ENCODE measurements around the gene SCRN3.

Gene SCRN3

GRCh38 chr2:174395284-174395968, at the start of gene SCRN3:
SCRN3 (plus strand) TSS chr2:174395730; CDS start chr2:174398284, 2,554 bp downstream.
- Histone ChIP-seq H3K79me2 (ENCODE audit: insufficient read depth, low read length) (peaks cover 19% of the 10 kb centered on the region), H3K4me3 (ENCODE audit: low read depth, low read length, poor library complexity, severe bottlenecking) (peak within 1 kb of the TSS; percentile 80), H3K9me3 (ENCODE audit: low read length) (no peaks in the 10 kb centered on the region), H3K9ac (ENCODE audit: low read length) (peak within 1 kb of the TSS; percentile 72), H3K4me1 (ENCODE audit: insufficient read depth, low read length, severe bottlenecking) (peaks cover 23% of the 10 kb centered on the region), H3K27me3 (ENCODE audit: insufficient read depth, low read length) (no peaks in the 10 kb centered on the region), H2AFZ (ENCODE audit: low read length) (no peak within 1 kb of the TSS), H3F3A (ENCODE audit: insufficient read depth, low read length) (0 out of 2 replicates have a peak, but pooled peaks cover 4% of the 10 kb centered on the region), H3K27ac (ENCODE audit: low read depth, low read length, poor library complexity, severe bottlenecking) (peak within 1 kb of the TSS; percentile 39), H3K4me2 (ENCODE audit: low read length) (peak within 1 kb of the TSS; percentile 76), H3K36me3 (ENCODE audit: insufficient read depth, low read length) (peaks cover 9% of the 10 kb centered on the region; the same call in 1 of the 2 replicates), H3K9me2 (ENCODE audit: low read depth, low read length) (no peaks in the 10 kb centered on the region), H4K20me1 (ENCODE audit: insufficient read depth, low read length) (no peaks in the 10 kb centered on the region)
- no peak for TF ChIP-seq EZH2 (IDR thresholded peaks at IDR 0.05; ENCODE audit: borderline replicate concordance, low read length)

DNA sequence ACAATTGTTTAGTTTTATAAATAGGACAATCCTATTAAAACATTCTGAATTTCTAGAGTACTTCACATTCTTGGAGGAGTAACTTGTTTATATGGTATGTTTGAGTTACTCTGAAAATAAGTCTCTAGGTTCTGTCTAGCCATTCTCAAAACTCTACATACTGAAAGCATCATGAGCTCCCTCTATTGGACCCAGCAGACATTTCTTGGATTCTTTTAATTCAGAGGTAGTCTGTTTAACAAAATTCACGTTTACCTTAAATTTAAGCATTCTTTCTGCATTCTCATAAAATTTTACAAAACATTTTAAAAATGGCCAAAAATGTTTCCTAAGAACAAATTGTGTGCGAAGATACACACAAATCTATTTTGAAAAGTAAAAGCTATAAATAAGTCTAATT, 45.5 kb upstream of the SCRN3 start:
- no peaks in the 10 kb centered on the region for H3K9me2 ChIP-seq (ENCODE audit: low read depth, low read length)
- TF ChIP-seq CTCF (IDR thresholded peaks at IDR 0.05; ENCODE audit: low read length) (peak; percentile 59), EZH2 (IDR thresholded peaks at IDR 0.05; ENCODE audit: borderline replicate concordance, low read length) (no peak)
- H4K20me1 ChIP-seq (ENCODE audit: insufficient read depth, low read length): no peaks in the 10 kb centered on the region
- H3K4me2 ChIP-seq (ENCODE audit: low read length): no peak overlapping the region
- no peak overlapping the region for H2AFZ ChIP-seq (ENCODE audit: low read length)
- H3K9ac ChIP-seq (ENCODE audit: low read length): no peak overlapping the region
- H3K27ac ChIP-seq (ENCODE audit: low read depth, low read length, poor library complexity, severe bottlenecking): no peak overlapping the region
- peaks cover 4% of the 10 kb centered on the region for H3K4me1 ChIP-seq (ENCODE audit: insufficient read depth, low read length, severe bottlenecking)
- peaks cover 9% of the 10 kb centered on the region; the same call in 1 of the 2 replicates for H3K36me3 ChIP-seq (ENCODE audit: insufficient read depth, low read length)
- no peak overlapping the region for H3K4me3 ChIP-seq (ENCODE audit: low read depth, low read length, poor library complexity, severe bottlenecking)
- no peaks in the 10 kb centered on the region for H3K9me3 ChIP-seq (ENCODE audit: low read length)
- H3F3A ChIP-seq (ENCODE audit: insufficient read depth, low read length): no peaks in the 10 kb centered on the region
- H3K79me2 ChIP-seq (ENCODE audit: insufficient read depth, low read length): no peaks in the 10 kb centered on the region
- no peaks in the 10 kb centered on the region for H3K27me3 ChIP-seq (ENCODE audit: insufficient read depth, low read length)

GRCh38 chr2:174350593-174351181, 44.8 kb upstream of the SCRN3 start:
- Histone ChIP-seq H3K9me3 (ENCODE audit: low read length) (no peaks in the 10 kb centered on the region), H2AFZ (ENCODE audit: low read length) (no peak overlapping the region), H3K27me3 (ENCODE audit: insufficient read depth, low read length) (no peaks in the 10 kb centered on the region), H3F3A (ENCODE audit: insufficient read depth, low read length) (no peaks in the 10 kb centered on the region), H3K79me2 (ENCODE audit: insufficient read depth, low read length) (no peaks in the 10 kb centered on the region), H3K27ac (ENCODE audit: low read depth, low read length, poor library complexity, severe bottlenecking) (no peak overlapping the region), H4K20me1 (ENCODE audit: insufficient read depth, low read length) (no peaks in the 10 kb centered on the region), H3K4me3 (ENCODE audit: low read depth, low read length, poor library complexity, severe bottlenecking) (no peak overlapping the region), H3K9ac (ENCODE audit: low read length) (no peak overlapping the region), H3K36me3 (ENCODE audit: insufficient read depth, low read length) (peaks cover 9% of the 10 kb centered on the region; the same call in 1 of the 2 replicates), H3K9me2 (ENCODE audit: low read depth, low read length) (no peaks in the 10 kb centered on the region), H3K4me1 (ENCODE audit: insufficient read depth, low read length, severe bottlenecking) (peaks cover 4% of the 10 kb centered on the region), H3K4me2 (ENCODE audit: low read length) (no peak overlapping the region)
- TF ChIP-seq EZH2 (IDR thresholded peaks at IDR 0.05; ENCODE audit: borderline replicate concordance, low read length) (no peak), CTCF (IDR thresholded peaks at IDR 0.05; ENCODE audit: low read length) (no peak)
